Omental fat pad (tissue), 4 donors: ENCODE results near the gene SLC29A4. TPM values are rescaled to one million over a fixed set of nuclear protein-coding genes. Genes with fewer than 3 reads are reported as not detected.
"Not testable (repeated sequence)": the region's sequence is repeated elsewhere in the genome, so short reads cannot be mapped to it uniquely, and the experiment has no call there.

Experiments used
- ATAC-seq: fragments of 150-250 bp; one replicate; pipeline ENCODE4 v1.9.1; 2016; ENCODE audit warnings: mild to moderate bottlenecking, moderate library complexity; ENCODE audit not compliant: low FRiP score
- DNase-seq: peaks from one replicate; pipeline ENCODE4 v3.0.0-alpha.2; 2019; ENCODE audit warnings: low spot score
- CTCF ChIP-seq, 3 donors: fragments of 450-650 bp; IDR thresholded peaks; one replicate each; pipeline ENCODE4 v1.5.1; 2016 to 2017; ENCODE audit warnings: antibody characterized with exemption in 3 of 3, mild to moderate bottlenecking in 3 of 3, moderate library complexity in 2 of 3
- total RNA-seq, 4 donors: library from RNA; depleted of rRNA; stranded (reverse); fragments of >200 nt; gene quantifications; one replicate each; pipeline ENCODE4 v1.1.0, GENCODE V29; 2016

SLC29A4 gene
- 10 to 100 TPM in 3 of 4 donors, 1 to 10 TPM in 1; 7.3 to 22.7 (median 13.3) TPM for total RNA-seq

GRCh38 chr7:5282543-5283316, at the start of gene SLC29A4:
Gene SLC29A4 (plus strand): TSS chr7:5282943. CDS start chr7:5287817, 4,874 bp downstream.
- TF ChIP-seq CTCF (IDR thresholded peaks at IDR 0.05): no peak
- DNase-seq: no peak
- ATAC-seq: no peak

- DNase-seq (no peak), ATAC-seq (no peak)
- no peak for TF ChIP-seq CTCF (IDR thresholded peaks at IDR 0.05)
These were observed 47.6 kb upstream of the SLC29A4 start for GRCh38 chr7:5234852-5235831.

GRCh38 chr7:5237286-5237685, 45.5 kb upstream of the SLC29A4 start:
- ATAC-seq (peak; percentile 49), DNase-seq (peak; percentile 31)

GRCh38 chr7:5238500-5238899, 44.2 kb upstream of the SLC29A4 start:
- no peak for DNase-seq
- no peak for ATAC-seq
- TF ChIP-seq CTCF (IDR thresholded peaks at IDR 0.05): no peak

More at GRCh38 chr7:5237286-5237685, 45.5 kb upstream of the SLC29A4 start:
- no peak for TF ChIP-seq CTCF (IDR thresholded peaks at IDR 0.05)

GRCh38 chr7:5243261-5243660, 39.5 kb upstream of the SLC29A4 start:
- ATAC-seq (no peak), DNase-seq (no peak)
- TF ChIP-seq CTCF (IDR thresholded peaks at IDR 0.05): no peak

- no peak for DNase-seq
- no peak for ATAC-seq
- TF ChIP-seq CTCF (IDR thresholded peaks at IDR 0.05): no peak
These were observed 34.4 kb upstream of the SLC29A4 start for GRCh38 chr7:5248201-5248885.

GRCh38 chr7:5250787-5251186, 32.0 kb upstream of the SLC29A4 start:
- not testable (repeated sequence) for ATAC-seq, DNase-seq

- not testable (repeated sequence) for DNase-seq, ATAC-seq
These were observed 29.2 kb upstream of the SLC29A4 start for GRCh38 chr7:5253529-5253928.

GRCh38 chr7:5254371-5254770, 28.4 kb upstream of the SLC29A4 start:
- not testable (repeated sequence) for DNase-seq, ATAC-seq
